B cell (primary cell): Measurements from ENCODE around the gene CYRIA. TPM values are rescaled to one million over a fixed set of nuclear protein-coding genes. Genes with fewer than 3 reads are reported as not detected.

Experiments used
- ATAC-seq: fragments of 200-7000 bp; cut with Tn5 transposase; one replicate; pipeline ENCODE4 v1.10.0; 2021; ENCODE audit warnings: low read depth, mild to moderate bottlenecking, moderate number of reproducible peaks, moderate library complexity
- CTCF ChIA-PET: fragments of 350-600 bp; sonication (Branson Sonifier 250); formaldehyde crosslinking; loops from one replicate; lab custom pipeline; 2021; ENCODE audit warnings: antibody characterized with exemption, inconsistent platforms; lab: Charles Lee
- POLR2A ChIA-PET: fragments of 350-600 bp; sonication (Branson Sonifier 250); formaldehyde crosslinking; loops from one replicate; lab custom pipeline; 2021; ENCODE audit warnings: antibody characterized with exemption; lab: Charles Lee
- DNase-seq: peaks from one replicate; pipeline ENCODE4 v3.0.0; 2013
- H2AFZ ChIP-seq: 2 replicates; pipeline ENCODE4 v1.6.1; 2012; ENCODE audit warnings: mild to moderate bottlenecking, low read depth, low read length; ENCODE audit not compliant: insufficient read depth, poor library complexity, severe bottlenecking
- H3K27ac ChIP-seq, 2 donors: 1 replicate in 1 of 2; 2 replicates in 1 of 2; pipeline ENCODE4 v1.5.1; 2012 to 2013; ENCODE audit warnings: low read length in 2 of 2, mild to moderate bottlenecking in 2 of 2, moderate library complexity in 1 of 2
- H3K27me3 ChIP-seq, 4 experiments: fragments of 200-600 bp in 1 of 4; sonication (generic) in 1 of 4; replicated peaks in 1 of 4; 1 replicate in 2 of 4; 2 replicates in 2 of 4; pipeline versions ENCODE4 v1.6.1 to v1.7.0; 2013 to 2016; ENCODE audit warnings: low read length in 3 of 4, mild to moderate bottlenecking in 2 of 4, mixed read lengths in 1 of 4, moderate library complexity in 1 of 4; ENCODE audit not compliant: insufficient read depth in 4 of 4, control insufficient read depth in 3 of 4; ENCODE audit errors: control extremely low read depth in 1 of 4
- H3K36me3 ChIP-seq, 2 experiments: replicated peaks in 1 of 2; 1 replicate in 1 of 2; 2 replicates in 1 of 2; pipeline versions ENCODE4 v1.6.1 to v1.7.1; 2013; ENCODE audit warnings: low read length in 1 of 2; ENCODE audit not compliant: insufficient read depth in 2 of 2, control insufficient read depth in 1 of 2; ENCODE audit errors: control extremely low read depth in 1 of 2, extremely low read depth in 1 of 2
- H3K4me1 ChIP-seq, 2 donors: fragments of 200-600 bp in 1 of 2; sonication (generic) in 1 of 2; 1 replicate in 1 of 2; 2 replicates in 1 of 2; pipeline versions ENCODE4 v1.5.1 to v1.6.1; 2013 to 2017; ENCODE audit warnings: low read length in 2 of 2; ENCODE audit not compliant: control insufficient read depth in 2 of 2, insufficient read depth in 2 of 2
- H3K4me2 ChIP-seq: replicated peaks from 2 replicates; pipeline ENCODE3; 2012; ENCODE audit warnings: mild to moderate bottlenecking, low read depth, low read length; ENCODE audit not compliant: poor library complexity, severe bottlenecking
- H3K4me3 ChIP-seq, 5 experiments: fragments of 200-600 bp in 1 of 5; sonication (generic) in 1 of 5; 1 replicate in 3 of 5; 2 replicates in 2 of 5; pipeline versions ENCODE4 v1.5.1 to v1.7.0; 2011 to 2016; ENCODE audit warnings: low read length in 4 of 5, mild to moderate bottlenecking in 4 of 5, low read depth in 2 of 5, control low read depth in 1 of 5, moderate library complexity in 1 of 5; ENCODE audit not compliant: insufficient read depth in 1 of 5; ENCODE audit errors: control extremely low read depth in 1 of 5, extremely low read depth in 1 of 5
- H3K79me2 ChIP-seq: fragments of 200-600 bp; sonication (generic); one replicate; pipeline ENCODE4 v1.6.0; 2016; ENCODE audit warnings: low read length; ENCODE audit not compliant: control insufficient read depth, insufficient read depth
- H3K9ac ChIP-seq: fragments of 200-600 bp; sonication (generic); 2 replicates; pipeline ENCODE4 v1.6.1; 2017; ENCODE audit warnings: mild to moderate bottlenecking, low read length, moderate library complexity
- H3K9me3 ChIP-seq, 3 donors: one replicate each; pipeline versions ENCODE4 v1.6.1 to v1.7.1; 2013; ENCODE audit warnings: low read length in 2 of 3; ENCODE audit not compliant: control insufficient read depth in 2 of 3, insufficient read depth in 1 of 3; ENCODE audit errors: control extremely low read depth in 1 of 3
- H4K20me1 ChIP-seq: 2 replicates; pipeline ENCODE4 v1.6.0; 2012; ENCODE audit warnings: mild to moderate bottlenecking, low read length; ENCODE audit not compliant: insufficient read depth, control insufficient read depth, poor library complexity, severe bottlenecking
- H3K27ac Mint-ChIP-seq: one replicate; pipeline ENCODE4 v1.8.0; 2021; ENCODE audit warnings: mixed read lengths
- H3K27me3 Mint-ChIP-seq: one replicate; pipeline ENCODE4 v1.8.0; 2021; ENCODE audit warnings: mixed read lengths
- H3K4me1 Mint-ChIP-seq: one replicate; pipeline ENCODE4 v1.8.0; 2021; ENCODE audit warnings: mixed read lengths
- H3K4me3 Mint-ChIP-seq: one replicate; pipeline ENCODE4 v1.8.0; 2021; ENCODE audit warnings: mixed read lengths
- H3K9me3 Mint-ChIP-seq: one replicate; pipeline ENCODE4 v1.8.0; 2022; ENCODE audit warnings: mixed read lengths; ENCODE audit not compliant: insufficient read depth
- CTCF ChIP-seq: fragments of 200-600 bp; IDR thresholded peaks from one replicate; pipeline ENCODE4 v1.8.0; 2022; ENCODE audit warnings: antibody characterized with exemption, mild to moderate bottlenecking
- EZH2 ChIP-seq: IDR thresholded peaks from 2 replicates; pipeline ENCODE4 v1.6.1; 2012; ENCODE audit warnings: borderline replicate concordance, low read depth, mild to moderate bottlenecking, moderate library complexity, low read length; ENCODE audit not compliant: insufficient read depth, poor library complexity, severe bottlenecking
- WGBS: methylation state at CpG from one replicate; pipeline ENCODE4 v1.1.5; 2013; ENCODE audit warnings: missing lambda C conversion rate; ENCODE audit not compliant: insufficient coverage; 5-methylcytosine and 5-hydroxymethylcytosine counted together
- intact Hi-C: fragments of 100-400 bp; cut with micrococcal nuclease; formaldehyde crosslinking; loops from one replicate; pipeline ENCODE4 v1.10.0; 2022
- polyA plus RNA-seq: library from polyadenylated mRNA; depleted of rRNA; stranded (reverse); fragments of >200 nt; gene quantifications from 2 replicates; pipeline ENCODE4 v1.2.3, GENCODE V29; 2012
- total RNA-seq, 2 donors: library from RNA; stranded (reverse); fragments of 120-200 nt in 1 of 2; gene quantifications; 1 replicate in 1 of 2; 2 replicates in 1 of 2; pipeline versions ENCODE4 v1.2.3 to v1.2.4, GENCODE V29; 2013 to 2022

CYRIA gene
- total and polyA plus RNA-seq, 2 donors (not counting 1 experiment from before 2014, with no cell fraction given) = 16.8 to 58.8 TPM

GRCh38 chr2:16664052-16664731 lies 1.4 kb downstream of the CYRIA start:
- H3K4me3 ChIP-seq = peak overlapping the region; percentile 55 to 97 (median 91)
- H3K79me2 ChIP-seq = peaks cover 72% of the 10 kb centered on the region
- peaks cover 0 to 3% (median 0%) of the 10 kb centered on the region in 3 donors for H3K9me3 ChIP-seq
- H3K4me2 ChIP-seq = peak overlapping the region; percentile 98
- H3K4me1 ChIP-seq = peaks cover 61 to 70% of the 10 kb centered on the region in 2 donors
- H4K20me1 ChIP-seq = no peaks in the 10 kb centered on the region
- peak overlapping the region; percentile 97 for H3K9ac ChIP-seq
- Mint-ChIP-seq H3K27me3 (no peaks in the 10 kb centered on the region), H3K9me3 (no peaks in the 10 kb centered on the region), H3K27ac (peak overlapping the region; percentile 95), H3K4me3 (peak overlapping the region; percentile 92), H3K4me1 (peaks cover 72% of the 10 kb centered on the region)
- H2AFZ ChIP-seq = peak overlapping the region; percentile 34
- POLR2A ChIA-PET = interaction anchor here (0.6 to 2.4 kb wide), 5 partner anchors 9 to 42 kb away, joined by 4 to 9 read pairs (median 7); no protein-coding TSS in a partner anchor
- H3K27ac ChIP-seq = peak overlapping the region; percentile 72 to 87
- peaks cover 0 to 9% of the 10 kb centered on the region in 2 experiments for H3K36me3 ChIP-seq
- no peak for TF ChIP-seq CTCF
- no peak for TF ChIP-seq EZH2
- DNase-seq (peak; percentile 86), ATAC-seq (peak; percentile 46)
- WGBS = 9% methylated on average over 6 of the region's 9 CpGs
- CTCF ChIA-PET = interaction anchor here (1.7 to 3.7 kb wide), 5 partner anchors 11 to 93 kb away, joined by 5 to 27 read pairs (median 10); no protein-coding TSS in a partner anchor
- no peaks in the 10 kb centered on the region for H3K27me3 ChIP-seq
- intact Hi-C loops = loop anchor here (2.0 to 5.0 kb wide), 2 partner anchors 13 to 1088 kb away; partner anchors contain the start of genes GEN1 and SMC6
